ENCODE measurements around the gene GJD4. TPM values are rescaled to one million over a fixed set of nuclear protein-coding genes. Genes with fewer than 3 reads are reported as not detected.

Gene GJD4
- total RNA-seq, 1 donor from 2014 or later, result not detected

- H3K4me1 ChIP-seq, result peaks cover 28% of the 10 kb centered on the region
- peak overlapping the region; percentile 76 for H3K4me3 ChIP-seq
- ATAC-seq (peak; percentile 1 to 2), DNase-seq (no peak)
- no peak for TF ChIP-seq CTCF (IDR thresholded peaks at IDR 0.05)
- H3K9me3 ChIP-seq, result no peaks in the 10 kb centered on the region
- H3K27ac ChIP-seq, result peak overlapping the region; percentile 88
- peaks cover 15% of the 10 kb centered on the region for H3K27me3 ChIP-seq (ENCODE audit: low read depth)
- intact Hi-C loops (cut with DNase I), result no loop called here
- no peaks in the 10 kb centered on the region for H3K36me3 ChIP-seq
Observed at GRCh38 chr10:35642793-35643114, 37.6 kb downstream of the GJD4 start.

GRCh38 chr10:35643151-35644049, 38.3 kb downstream of the GJD4 start:
- peak overlapping the region; percentile 76 for H3K4me3 ChIP-seq
- peaks cover 22% of the 10 kb centered on the region for H3K4me1 ChIP-seq
- intact Hi-C loops (cut with DNase I), result no loop called here
- H3K36me3 ChIP-seq, result no peaks in the 10 kb centered on the region
- DNase-seq (peak; percentile 83), ATAC-seq (peak; percentile 67 to 69)
- H3K27ac ChIP-seq, result peak overlapping the region; percentile 47
- H3K9me3 ChIP-seq, result no peaks in the 10 kb centered on the region
- no peak for TF ChIP-seq CTCF (IDR thresholded peaks at IDR 0.05)
- H3K27me3 ChIP-seq (ENCODE audit: low read depth), result peaks cover 12% of the 10 kb centered on the region

GRCh38 chr10:35644050-35644950, 39.2 kb downstream of the GJD4 start:
- ATAC-seq (no peak), DNase-seq (no peak)
- TF ChIP-seq CTCF (IDR thresholded peaks at IDR 0.05), result no peak
- Histone ChIP-seq H3K27ac (peak overlapping the region; percentile 47), H3K36me3 (no peaks in the 10 kb centered on the region), H3K4me3 (peak overlapping the region; percentile 76), H3K27me3 (ENCODE audit: low read depth) (peaks cover 5% of the 10 kb centered on the region), H3K4me1 (peaks cover 16% of the 10 kb centered on the region), H3K9me3 (no peaks in the 10 kb centered on the region)
- intact Hi-C loops (cut with DNase I), result no loop called here

GRCh38 chr10:35650894-35651293, 45.8 kb downstream of the GJD4 start:
- H3K9me3 ChIP-seq, result no peaks in the 10 kb centered on the region
- no peak overlapping the region for H3K4me3 ChIP-seq
- H3K27ac ChIP-seq, result no peak overlapping the region
- H3K27me3 ChIP-seq (ENCODE audit: low read depth), result no peaks in the 10 kb centered on the region
- DNase-seq (no peak), ATAC-seq (peak; percentile 68 to 70)
- TF ChIP-seq CTCF (IDR thresholded peaks at IDR 0.05), result no peak
- H3K4me1 ChIP-seq, result no peaks in the 10 kb centered on the region
- intact Hi-C loops (cut with DNase I), result no loop called here
- H3K36me3 ChIP-seq, result no peaks in the 10 kb centered on the region

- H3K27ac ChIP-seq, result no peak overlapping the region
- no peaks in the 10 kb centered on the region for H3K27me3 ChIP-seq (ENCODE audit: low read depth)
- H3K4me3 ChIP-seq, result no peak overlapping the region
- H3K9me3 ChIP-seq, result no peaks in the 10 kb centered on the region
- H3K36me3 ChIP-seq, result no peaks in the 10 kb centered on the region
- intact Hi-C loops (cut with DNase I), result no loop called here
- H3K4me1 ChIP-seq, result no peaks in the 10 kb centered on the region
- ATAC-seq (no peak), DNase-seq (no peak)
- no peak for TF ChIP-seq CTCF (IDR thresholded peaks at IDR 0.05)
Observed at GRCh38 chr10:35652824-35653223, 47.7 kb downstream of the GJD4 start.

Data from lower lobe of right lung (tissue), 2 donors.